Fibroblast of upper back skin (primary cell): ENCODE data around the gene GDF10.

Experiments
- DNase-seq: peaks from one replicate; pipeline ENCODE4 v3.0.0-alpha.2; 2013

GDF10 gene

GRCh38 chr10:47295411-47295810 is 4.6 kb upstream of the GDF10 start:
- DNase-seq: no peak

DNA sequence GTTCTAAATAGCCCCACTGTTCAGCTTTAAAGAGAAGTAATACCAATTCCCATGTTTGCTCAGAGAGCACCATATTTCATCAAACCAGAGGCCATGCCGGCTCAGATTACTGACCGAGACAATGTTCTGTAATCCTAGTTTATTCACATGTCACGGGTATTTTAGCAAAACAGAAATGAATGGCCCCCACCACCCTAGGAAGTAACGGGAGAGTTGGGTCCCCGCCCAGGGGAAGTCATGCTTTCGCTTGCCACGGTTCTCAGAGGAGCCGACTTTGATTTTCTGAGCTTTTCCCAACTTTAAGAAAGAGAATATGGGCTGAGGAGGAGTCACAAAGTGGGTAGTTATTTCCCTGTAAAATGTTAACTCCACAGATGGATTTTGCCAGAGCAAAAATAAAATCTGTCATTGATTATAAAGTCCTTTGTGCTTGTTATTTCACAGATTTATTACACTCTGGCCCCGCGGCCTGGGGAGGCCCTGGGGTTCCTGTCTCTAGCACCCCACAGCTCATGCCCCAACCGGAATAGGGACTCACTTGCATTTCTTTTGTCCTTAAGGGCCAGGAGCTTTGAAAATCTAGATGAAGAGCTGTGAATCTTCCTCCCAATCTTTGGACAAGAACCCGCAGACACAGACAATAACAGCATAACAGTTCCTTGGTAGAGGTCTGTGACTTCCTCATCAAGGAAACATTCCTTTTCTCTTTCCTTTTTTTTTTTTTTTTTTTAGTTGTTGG is 3.7 kb upstream of the GDF10 start:
- no peak for DNase-seq

GRCh38 chr10:47296941-47297340 is 3.1 kb upstream of the GDF10 start:
- DNase-seq: no peak

- no peak for DNase-seq
These were observed 2.0 kb upstream of the GDF10 start for GRCh38 chr10:47297866-47298540.

DNA sequence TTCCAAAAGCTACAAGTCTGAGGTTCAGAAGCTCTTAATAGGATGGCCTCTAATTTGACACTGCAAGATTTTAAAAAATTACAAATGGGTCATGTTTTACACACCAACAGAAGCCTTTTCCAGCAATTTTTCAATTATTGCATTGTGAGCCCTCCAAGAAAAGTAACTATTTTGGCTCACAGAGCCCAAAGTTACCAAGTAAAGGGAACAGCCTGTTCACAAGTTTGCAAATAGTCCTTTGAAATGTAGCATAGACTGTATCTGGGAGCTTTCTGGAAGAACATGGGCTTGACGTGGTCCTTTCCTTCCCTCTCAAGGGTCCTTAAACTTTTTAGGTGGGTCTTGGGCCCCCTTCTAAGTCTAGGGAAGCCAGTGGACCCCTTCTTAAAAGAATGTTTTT is 1.3 kb upstream of the GDF10 start:
- no peak for DNase-seq

DNA sequence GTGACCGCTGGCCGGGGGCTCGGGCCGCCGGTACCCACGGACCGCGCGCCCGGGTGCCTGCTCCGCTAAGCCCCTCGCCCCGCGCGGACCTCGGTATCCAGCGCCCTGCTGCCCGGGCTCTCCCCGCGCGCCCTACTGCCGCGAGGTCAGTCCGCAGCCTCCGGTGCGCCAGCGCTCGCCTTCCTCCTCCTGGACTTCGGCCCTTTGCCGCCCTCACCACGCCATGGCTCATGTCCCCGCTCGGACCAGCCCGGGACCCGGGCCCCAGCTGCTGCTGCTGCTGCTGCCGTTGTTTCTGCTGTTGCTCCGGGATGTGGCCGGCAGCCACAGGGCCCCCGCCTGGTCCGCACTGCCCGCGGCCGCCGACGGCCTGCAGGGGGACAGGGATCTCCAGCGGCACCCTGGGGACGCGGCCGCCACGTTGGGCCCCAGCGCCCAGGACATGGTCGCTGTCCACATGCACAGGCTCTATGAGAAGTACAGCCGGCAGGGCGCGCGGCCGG is 483 bp downstream of the GDF10 start:
- no peak for DNase-seq

- DNase-seq: no peak
These were observed 1.8 kb downstream of the GDF10 start for GRCh38 chr10:47301833-47302232.

DNA sequence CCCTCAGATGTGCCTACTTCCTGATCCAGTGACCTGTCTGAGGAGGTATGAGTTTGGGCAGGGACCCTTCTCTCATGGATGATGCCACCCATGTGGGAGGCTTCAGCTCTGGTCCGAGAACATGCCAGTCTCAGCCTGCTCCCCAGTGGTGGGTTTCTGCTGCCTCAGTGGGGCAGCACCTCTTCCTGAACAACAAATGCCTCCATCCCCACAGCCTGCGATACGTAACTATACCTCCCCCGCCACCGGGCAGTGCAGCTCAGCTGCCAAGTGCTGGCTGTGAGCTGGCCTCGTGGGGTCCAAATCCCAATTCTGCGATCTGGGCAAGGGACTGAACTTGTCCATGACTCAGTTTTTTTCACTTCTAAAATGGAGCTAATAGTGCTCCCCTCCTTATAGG is 3.1 kb downstream of the GDF10 start:
- DNase-seq: no peak

- no peak for DNase-seq
These were observed 3.9 kb downstream of the GDF10 start for GRCh38 chr10:47303866-47304265.

- no peak for DNase-seq
These were observed 5.6 kb downstream of the GDF10 start for GRCh38 chr10:47305566-47305965.

GRCh38 chr10:47306387-47307210 is 6.6 kb downstream of the GDF10 start:
- DNase-seq: no peak

DNA sequence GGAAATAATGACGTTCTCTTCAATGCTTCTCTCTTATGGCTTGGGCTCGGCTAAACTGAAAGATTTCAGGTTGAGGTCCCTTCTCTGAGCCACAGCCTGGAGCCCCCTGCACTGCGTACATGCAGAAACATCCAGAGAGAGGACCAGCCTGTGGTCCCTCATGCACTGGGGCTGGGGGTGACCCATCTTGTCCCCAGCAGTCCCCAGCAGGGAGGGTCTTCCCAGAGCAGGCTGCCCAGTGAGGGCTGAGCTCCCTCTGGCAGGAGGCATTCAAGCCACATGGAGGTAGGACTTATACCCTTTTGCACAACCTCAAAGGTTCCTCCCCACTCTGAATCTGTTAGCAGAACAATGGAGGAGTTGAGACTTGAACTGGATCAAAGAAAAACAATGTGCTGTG is 7.4 kb downstream of the GDF10 start:
- DNase-seq: no peak

- no peak for DNase-seq
These were observed 8.8 kb downstream of the GDF10 start for GRCh38 chr10:47308775-47309174.

- DNase-seq: no peak
These were observed 9.6 kb downstream of the GDF10 start for GRCh38 chr10:47309408-47310089.

GRCh38 chr10:47310090-47310505 is 10.1 kb downstream of the GDF10 start:
- DNase-seq: no peak

GRCh38 chr10:47311193-47311931 is 11.4 kb downstream of the GDF10 start:
- DNase-seq: no peak

DNA sequence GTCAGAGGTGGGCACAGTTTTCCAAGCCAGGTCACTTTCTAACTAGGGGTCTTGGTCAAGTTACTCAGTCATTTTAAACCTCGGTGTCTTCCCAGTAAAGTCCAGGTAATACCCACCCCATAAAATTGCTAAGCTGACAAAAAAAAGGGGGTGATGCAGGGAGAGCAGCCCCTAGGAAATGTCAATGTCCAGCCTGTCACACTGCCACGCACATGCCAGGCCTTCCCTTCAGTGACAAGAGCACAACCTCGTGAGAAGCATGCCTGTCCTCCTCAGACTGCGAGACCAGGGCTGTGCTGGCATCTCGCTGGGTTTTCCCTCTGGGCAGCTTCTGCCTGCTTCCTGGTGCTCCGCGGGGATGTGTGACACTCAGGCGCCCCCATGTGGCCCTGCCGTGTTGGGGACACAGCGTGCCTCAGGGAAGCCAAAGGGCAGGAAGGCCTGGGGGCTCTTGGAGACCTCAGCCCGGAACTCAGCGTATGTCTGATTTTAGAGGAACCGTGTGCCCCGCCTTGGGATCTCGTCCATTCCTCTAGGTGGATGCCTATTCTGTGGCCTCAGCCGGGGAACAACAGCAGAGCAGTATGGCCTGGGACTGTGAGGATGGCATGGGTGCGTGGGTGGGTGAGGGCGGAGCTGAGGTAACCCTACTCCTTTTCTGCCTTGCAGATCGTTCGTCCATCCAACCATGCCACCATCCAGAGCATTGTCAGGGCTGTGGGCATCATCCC is 12.1 kb downstream of the GDF10 start:
- DNase-seq: peak; percentile 67

- DNase-seq: no peak
These were observed 12.6 kb downstream of the GDF10 start for GRCh38 chr10:47312663-47312995.

GRCh38 chr10:47314416-47314970 is 14.5 kb downstream of the GDF10 start:
- DNase-seq: no peak

- no peak for DNase-seq
These were observed 15.4 kb downstream of the GDF10 start for GRCh38 chr10:47315421-47315820.

DNA sequence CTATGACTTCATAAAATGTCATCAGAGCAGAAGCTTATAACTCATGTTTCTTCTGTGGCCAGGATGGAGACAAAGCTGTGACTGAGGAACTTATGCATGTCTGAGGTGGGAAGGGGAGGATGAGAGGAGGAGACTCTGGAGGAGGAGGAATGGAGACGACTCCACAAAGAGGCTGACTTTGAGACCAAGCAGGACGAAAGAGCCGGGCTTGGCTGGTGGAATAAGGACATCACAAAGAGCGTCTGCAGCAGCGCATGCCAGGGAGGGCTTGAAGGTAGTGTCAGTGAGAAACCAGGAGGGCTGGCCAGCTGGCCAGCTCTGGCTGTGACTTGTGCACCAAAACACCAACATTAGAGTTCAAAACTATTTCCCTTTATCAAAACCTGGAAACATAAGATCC is 16.1 kb downstream of the GDF10 start:
- DNase-seq: no peak
